Immature natural killer cell (primary cell): ENCODE data around the gene IPCEF1. TPM values are rescaled to one million over a fixed set of nuclear protein-coding genes. Genes with fewer than 3 reads are reported as not detected.
"Not testable (repeated sequence)": the region's sequence is repeated elsewhere in the genome, so short reads cannot be mapped to it uniquely, and the experiment has no call there.

Experiments used
- DNase-seq, 3 donors: peaks; one replicate each; pipeline ENCODE4 v3.0.0; 2022; ENCODE audit warnings: mixed read lengths in 1 of 3
- H3K27ac Mint-ChIP-seq, 6 donors: one replicate each; pipeline ENCODE4 v1.8.0; 2020; ENCODE audit warnings: mixed read lengths in 6 of 6, mild to moderate bottlenecking in 5 of 6, inconsistent platforms in 4 of 6, moderate library complexity in 3 of 6
- H3K27me3 Mint-ChIP-seq, 3 donors: one replicate each; pipeline ENCODE4 v1.8.0; 2020 to 2021; ENCODE audit warnings: low read depth in 3 of 3, mild to moderate bottlenecking in 3 of 3, mixed read lengths in 3 of 3, moderate library complexity in 3 of 3, inconsistent platforms in 1 of 3
- H3K36me3 Mint-ChIP-seq, 3 donors: one replicate each; pipeline ENCODE4 v1.8.0; 2020; ENCODE audit warnings: mixed read lengths in 3 of 3, inconsistent platforms in 2 of 3, mild to moderate bottlenecking in 2 of 3
- H3K4me1 Mint-ChIP-seq, 2 donors: one replicate each; pipeline ENCODE4 v1.8.0; 2020; ENCODE audit warnings: inconsistent platforms in 2 of 2, mild to moderate bottlenecking in 2 of 2, mixed read lengths in 2 of 2, moderate library complexity in 1 of 2
- H3K4me3 Mint-ChIP-seq, 5 donors: one replicate each; pipeline ENCODE4 v1.8.0; 2020; ENCODE audit warnings: mild to moderate bottlenecking in 5 of 5, mixed read lengths in 5 of 5, inconsistent platforms in 3 of 5, moderate library complexity in 3 of 5
- H3K9me3 Mint-ChIP-seq, 6 donors: one replicate each; pipeline ENCODE4 v1.8.0; 2020; ENCODE audit warnings: mild to moderate bottlenecking in 6 of 6, mixed read lengths in 6 of 6, inconsistent platforms in 4 of 6, moderate library complexity in 3 of 6
- polyA plus RNA-seq, 3 donors: library from polyadenylated mRNA; unstranded; fragments of 300-500 nt; fragmentation: Illumina TruSeq; gene quantifications; one replicate each; pipeline ENCODE4 v1.2.3, GENCODE V29; 2021

The IPCEF1 gene
- polyA plus RNA-seq, 3 donors from 2014 or later = 31.2 to 54.3 (median 35.2) TPM

DNA sequence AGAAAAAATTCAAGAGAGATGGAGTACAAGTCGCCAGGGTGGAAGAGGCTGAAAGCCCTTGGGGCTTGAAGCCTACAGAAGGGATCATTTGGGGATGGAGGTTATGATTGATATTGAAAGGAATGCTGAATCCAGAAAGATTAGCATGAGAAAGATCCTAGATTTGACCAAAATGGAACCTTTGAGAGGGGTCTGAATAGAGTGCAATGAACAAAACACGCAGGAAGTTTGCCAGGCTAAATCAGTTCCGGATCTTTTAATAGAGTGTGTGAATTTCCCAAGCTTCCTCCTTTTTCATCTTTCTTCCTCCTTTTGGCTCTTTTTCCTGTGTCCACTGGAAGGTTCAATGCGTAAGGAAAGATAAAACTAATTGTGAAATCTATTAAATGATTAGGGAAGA lies 15.3 kb downstream of the IPCEF1 start:
- Mint-ChIP-seq H3K4me1 (peaks cover 0 to 9% of the 10 kb centered on the region in 2 donors), H3K4me3 (no peak overlapping the region), H3K27ac (no peak overlapping the region), H3K9me3 (peaks cover 0 to 3% (median 0%) of the 10 kb centered on the region in 6 donors), H3K27me3 (peaks cover 3 to 5% (median 4%) of the 10 kb centered on the region in 3 donors), H3K36me3 (no peaks in the 10 kb centered on the region)
- DNase-seq = no peak

DNA sequence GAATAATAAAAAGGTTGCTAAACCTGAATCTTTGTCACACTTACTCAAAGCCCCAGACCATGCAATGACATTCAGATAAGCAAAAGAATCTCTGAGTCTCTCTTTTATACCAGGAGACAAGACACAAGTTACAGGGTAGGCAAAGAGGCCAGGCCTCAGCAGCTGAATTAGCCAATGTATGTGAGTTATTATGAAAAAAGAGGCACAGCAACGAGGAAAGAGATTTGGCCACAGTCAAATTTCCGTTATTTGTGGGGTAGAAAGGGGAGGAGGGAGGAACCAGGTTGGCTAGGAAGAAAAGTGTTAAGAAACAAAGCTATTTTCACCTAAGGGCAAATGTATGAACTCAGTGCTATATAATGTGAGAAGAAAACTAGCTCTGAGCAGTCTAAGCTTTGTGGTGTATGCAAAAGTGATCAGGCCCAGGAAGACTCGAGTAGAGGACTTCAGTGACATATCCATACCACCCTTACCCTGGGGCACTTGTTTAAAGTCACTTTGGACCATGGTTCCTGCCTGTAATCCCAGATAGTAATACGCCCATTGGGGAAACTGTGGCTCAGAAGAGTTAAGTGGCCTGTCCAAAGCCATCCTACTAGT lies 19.1 kb downstream of the IPCEF1 start:
- Mint-ChIP-seq H3K27me3 (peaks cover 0 to 3% (median 2%) of the 10 kb centered on the region in 3 donors), H3K4me1 (peaks cover 0 to 9% of the 10 kb centered on the region in 2 donors), H3K27ac (no peak overlapping the region), H3K36me3 (no peaks in the 10 kb centered on the region), H3K9me3 (peaks cover 0 to 3% (median 0%) of the 10 kb centered on the region in 6 donors), H3K4me3 (no peak overlapping the region)
- DNase-seq = no peak

DNA sequence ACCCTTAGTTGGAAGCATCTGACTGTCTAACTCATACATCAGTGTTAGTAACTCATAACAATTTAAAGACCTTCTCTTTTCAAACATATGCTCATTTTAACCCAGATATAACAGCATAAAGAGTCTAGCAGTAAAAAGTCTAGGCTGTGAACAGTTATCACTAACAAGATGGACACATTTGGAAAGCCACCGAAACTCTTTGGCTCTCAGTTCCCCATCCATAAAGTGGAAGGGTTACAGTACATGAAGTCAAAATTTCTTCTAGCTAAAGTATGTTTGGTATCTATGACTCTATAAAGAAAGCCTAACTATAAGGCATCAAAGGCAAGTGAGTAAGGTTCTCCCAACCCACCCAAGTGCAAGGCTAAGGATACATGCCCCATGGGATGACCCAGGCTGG lies 22.5 kb downstream of the IPCEF1 start:
- H3K27me3 Mint-ChIP-seq, H3K4me3 Mint-ChIP-seq, H3K9me3 Mint-ChIP-seq, DNase-seq, H3K27ac Mint-ChIP-seq, H3K36me3 Mint-ChIP-seq, H3K4me1 Mint-ChIP-seq: not testable (repeated sequence)

DNA sequence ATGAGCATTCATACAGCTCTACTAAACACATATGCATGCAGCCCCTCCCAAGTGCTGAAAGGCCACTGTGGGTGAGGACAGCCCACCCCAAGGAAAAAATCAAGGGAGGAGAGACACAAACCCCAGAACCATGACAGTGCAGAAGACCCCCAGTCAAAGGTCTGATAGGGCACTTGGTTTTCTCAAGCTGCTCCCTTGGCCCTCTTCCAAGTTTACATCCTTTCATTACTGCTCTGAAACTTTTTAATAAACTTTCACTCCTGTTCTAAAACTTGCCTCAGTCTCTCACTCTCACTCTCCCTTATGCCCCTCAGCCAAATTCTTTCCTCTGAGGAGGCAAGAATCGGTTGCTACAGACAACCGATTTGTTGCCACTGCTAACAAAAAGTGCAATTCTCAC lies 24.9 kb downstream of the IPCEF1 start:
- no peaks in the 10 kb centered on the region for H3K36me3 Mint-ChIP-seq
- H3K27me3 Mint-ChIP-seq = peaks cover 0 to 5% (median 1%) of the 10 kb centered on the region in 3 donors
- DNase-seq = no peak
- no peak overlapping the region for H3K4me3 Mint-ChIP-seq
- no peaks in the 10 kb centered on the region for H3K4me1 Mint-ChIP-seq
- peaks cover 0 to 3% (median 0%) of the 10 kb centered on the region in 6 donors for H3K9me3 Mint-ChIP-seq
- no peak overlapping the region for H3K27ac Mint-ChIP-seq

DNA sequence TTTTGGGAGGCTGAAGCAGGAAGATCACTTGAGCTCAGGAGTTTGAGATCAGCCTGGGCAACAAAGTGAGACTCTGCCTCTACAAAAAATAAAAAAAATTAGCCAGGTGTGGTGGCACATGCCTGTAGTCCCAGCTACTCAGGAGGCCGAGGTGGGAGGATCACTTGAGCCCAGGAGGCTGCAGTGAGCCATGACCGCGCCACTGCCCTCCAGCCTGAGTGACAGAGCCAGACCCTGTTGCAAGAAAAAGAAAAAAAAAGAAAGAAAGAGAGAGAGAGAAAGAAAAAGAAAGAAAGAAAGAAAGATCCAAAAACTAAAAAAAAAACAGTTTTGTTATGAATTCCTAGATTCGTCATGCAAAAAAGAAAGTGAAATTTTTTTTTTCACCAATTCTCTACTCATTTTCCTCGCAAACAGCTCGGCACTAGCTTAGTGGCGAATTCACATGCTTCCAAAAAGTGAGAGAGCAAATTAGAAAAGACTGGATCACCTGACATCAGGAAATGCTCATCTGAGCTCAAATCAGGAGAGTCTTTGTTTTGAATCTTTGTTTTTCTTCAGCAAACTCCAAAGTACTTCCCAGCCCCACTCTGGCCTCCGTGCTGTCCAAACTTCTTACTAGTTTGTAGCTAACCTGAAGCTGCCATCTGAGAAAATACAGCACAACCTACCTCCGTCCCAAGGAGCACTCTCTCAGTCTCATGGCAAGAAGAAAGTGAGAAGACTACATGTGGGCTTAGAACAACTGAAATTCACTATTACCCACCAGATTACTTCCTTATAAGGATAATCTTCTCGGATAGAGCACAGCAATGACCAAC lies 27.0 kb downstream of the IPCEF1 start:
- H3K27me3 Mint-ChIP-seq = peaks cover 0 to 5% (median 1%) of the 10 kb centered on the region in 3 donors
- H3K36me3 Mint-ChIP-seq = no peaks in the 10 kb centered on the region
- no peak overlapping the region for H3K4me3 Mint-ChIP-seq
- no peak overlapping the region for H3K27ac Mint-ChIP-seq
- DNase-seq = no peak
- H3K4me1 Mint-ChIP-seq = no peaks in the 10 kb centered on the region
- H3K9me3 Mint-ChIP-seq = no peaks in the 10 kb centered on the region

DNA sequence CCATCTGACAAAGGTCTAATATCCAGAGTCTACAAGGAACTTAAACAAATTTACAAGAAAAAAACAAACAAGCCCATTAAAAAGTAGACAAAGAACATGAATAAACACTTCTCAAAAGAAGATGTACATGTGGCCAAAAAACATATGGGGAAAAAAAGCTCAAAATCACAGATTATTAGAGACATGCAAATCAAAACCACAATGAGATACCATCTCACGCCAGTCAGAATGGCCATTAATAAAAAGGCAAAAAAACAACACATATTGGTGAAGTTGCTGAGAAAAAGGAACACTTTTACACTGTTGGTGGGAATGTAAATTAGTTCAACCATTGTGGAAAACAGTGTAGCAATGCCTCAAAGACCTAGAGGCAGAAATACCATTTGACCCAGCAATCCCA lies 29.3 kb downstream of the IPCEF1 start:
- not testable (repeated sequence) for DNase-seq, H3K27me3 Mint-ChIP-seq, H3K4me1 Mint-ChIP-seq, H3K9me3 Mint-ChIP-seq, H3K27ac Mint-ChIP-seq, H3K4me3 Mint-ChIP-seq, H3K36me3 Mint-ChIP-seq

DNA sequence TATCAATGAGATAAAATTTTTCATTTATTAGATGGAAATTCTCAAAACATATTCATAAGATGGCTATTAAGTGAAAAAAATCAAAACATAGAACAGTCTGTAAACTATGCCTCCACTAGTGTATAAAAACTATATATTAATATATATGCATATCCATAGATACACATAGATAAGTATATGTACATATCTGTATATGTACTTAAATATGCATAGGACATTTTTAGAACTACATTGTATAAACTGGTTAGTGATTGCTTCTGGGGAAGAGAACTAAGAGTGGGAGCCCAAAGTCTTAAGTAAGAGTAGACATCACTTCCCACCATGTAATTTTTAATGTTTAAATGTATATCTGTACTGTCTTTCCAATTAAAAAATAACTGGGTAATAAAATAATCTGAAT lies 31.5 kb downstream of the IPCEF1 start:
- DNase-seq = no peak
- no peaks in the 10 kb centered on the region for H3K4me1 Mint-ChIP-seq
- H3K27ac Mint-ChIP-seq = no peak overlapping the region
- peaks cover 0 to 2% (median 0%) of the 10 kb centered on the region in 3 donors for H3K27me3 Mint-ChIP-seq
- no peak overlapping the region for H3K4me3 Mint-ChIP-seq
- H3K36me3 Mint-ChIP-seq = no peaks in the 10 kb centered on the region
- no peaks in the 10 kb centered on the region for H3K9me3 Mint-ChIP-seq

DNA sequence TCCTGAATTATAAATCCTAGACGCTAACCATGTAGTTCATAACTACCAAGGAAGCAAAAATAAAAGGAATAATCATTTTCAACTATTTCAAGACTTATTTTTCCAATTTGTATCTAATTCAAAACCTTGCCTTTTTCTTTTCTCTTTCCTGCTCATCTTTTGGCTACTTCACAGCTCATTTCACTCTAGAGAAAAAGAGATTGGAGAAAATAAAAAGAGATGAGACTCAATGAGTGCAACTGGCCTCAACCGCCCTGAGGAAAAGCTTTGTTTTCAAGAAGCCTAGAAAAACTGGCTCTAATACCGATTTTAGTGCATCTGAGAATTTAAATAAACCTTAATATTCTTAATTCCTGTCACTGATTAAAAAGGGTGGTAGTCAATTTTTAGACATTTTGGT lies 36.4 kb downstream of the IPCEF1 start:
- H3K4me3 Mint-ChIP-seq = no peak overlapping the region
- no peak for DNase-seq
- H3K27me3 Mint-ChIP-seq = peaks cover 0 to 2% (median 0%) of the 10 kb centered on the region in 3 donors
- no peaks in the 10 kb centered on the region for H3K36me3 Mint-ChIP-seq
- no peaks in the 10 kb centered on the region for H3K4me1 Mint-ChIP-seq
- no peaks in the 10 kb centered on the region for H3K9me3 Mint-ChIP-seq
- H3K27ac Mint-ChIP-seq = no peak overlapping the region

DNA sequence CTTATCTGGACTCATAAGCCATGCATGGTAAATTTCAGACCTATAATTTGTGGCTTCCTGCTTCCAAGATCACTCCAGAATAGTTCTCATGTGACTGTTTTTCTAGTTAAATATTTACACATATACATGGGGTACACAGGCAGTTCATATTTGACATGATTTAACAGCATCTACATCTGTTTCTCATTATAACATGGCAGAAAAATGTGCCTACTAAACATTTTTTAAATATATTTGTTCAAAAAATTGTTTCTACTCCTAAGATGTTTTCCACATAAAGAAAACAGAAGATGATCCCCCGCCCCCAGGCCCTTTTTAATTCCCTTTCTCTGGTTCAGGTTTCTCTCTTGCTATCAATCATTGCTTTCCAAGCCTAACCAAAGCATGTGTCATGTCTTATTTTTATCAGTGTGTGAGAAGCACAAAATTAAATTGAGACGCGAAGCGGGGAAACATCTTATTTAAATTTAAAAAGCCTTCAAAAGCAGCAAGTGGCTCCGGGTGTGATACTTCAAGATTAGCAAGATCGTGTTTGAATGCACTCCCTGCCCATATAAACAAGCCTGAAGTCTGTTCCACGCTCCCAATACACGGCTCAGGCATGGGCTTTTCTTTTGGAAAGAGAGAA lies 37.3 kb downstream of the IPCEF1 start:
- Mint-ChIP-seq H3K36me3 (no peaks in the 10 kb centered on the region), H3K27me3 (peaks cover 0 to 2% (median 0%) of the 10 kb centered on the region in 3 donors), H3K9me3 (no peaks in the 10 kb centered on the region), H3K4me1 (no peaks in the 10 kb centered on the region), H3K27ac (no peak overlapping the region), H3K4me3 (no peak overlapping the region)
- no peak for DNase-seq

DNA sequence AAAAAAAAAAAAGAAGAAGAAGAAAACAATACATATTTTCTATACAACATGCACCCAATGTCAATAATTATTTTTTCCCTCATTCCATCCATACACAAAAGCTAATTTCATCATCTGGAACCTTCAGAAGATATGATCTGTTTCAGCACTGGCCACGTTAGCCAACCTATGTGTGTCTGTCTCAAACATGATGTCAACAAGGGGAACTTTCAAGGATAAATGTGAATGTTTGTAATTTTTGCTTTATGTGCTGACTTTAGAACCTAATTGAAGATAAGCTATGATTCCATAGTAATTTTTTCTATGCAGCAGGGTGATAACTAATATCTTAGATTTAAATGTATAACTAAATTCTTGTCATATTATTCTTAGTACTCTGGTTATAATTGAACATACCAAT lies 37.9 kb downstream of the IPCEF1 start:
- no peaks in the 10 kb centered on the region for H3K36me3 Mint-ChIP-seq
- H3K27me3 Mint-ChIP-seq = peaks cover 0 to 2% (median 0%) of the 10 kb centered on the region in 3 donors
- H3K27ac Mint-ChIP-seq = no peak overlapping the region
- H3K9me3 Mint-ChIP-seq = no peaks in the 10 kb centered on the region
- no peak overlapping the region for H3K4me3 Mint-ChIP-seq
- no peaks in the 10 kb centered on the region for H3K4me1 Mint-ChIP-seq
- DNase-seq = no peak

DNA sequence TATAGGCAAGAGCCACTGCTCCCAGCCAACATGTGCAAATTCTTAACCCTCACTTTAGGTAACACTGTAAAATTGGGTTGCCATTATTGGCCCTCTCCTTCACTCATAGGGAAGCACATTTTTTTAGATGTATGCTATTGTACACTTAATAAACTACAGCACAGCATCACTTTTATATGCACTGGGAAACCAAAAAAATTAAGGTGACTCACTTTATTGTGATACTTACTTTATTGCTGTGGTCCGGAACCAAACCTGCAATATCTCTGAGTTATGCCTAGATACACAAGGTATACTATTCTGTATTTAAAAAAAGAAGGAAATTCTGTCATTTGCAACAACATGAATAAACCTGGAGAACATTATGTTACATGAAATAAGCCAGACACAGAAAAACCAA lies 40.5 kb downstream of the IPCEF1 start:
- Mint-ChIP-seq H3K27ac (no peak overlapping the region), H3K4me3 (no peak overlapping the region), H3K36me3 (no peaks in the 10 kb centered on the region), H3K9me3 (peaks cover 0 to 2% (median 0%) of the 10 kb centered on the region in 6 donors), H3K4me1 (no peaks in the 10 kb centered on the region), H3K27me3 (peaks cover 0 to 4% (median 0%) of the 10 kb centered on the region in 3 donors)
- no peak for DNase-seq

DNA sequence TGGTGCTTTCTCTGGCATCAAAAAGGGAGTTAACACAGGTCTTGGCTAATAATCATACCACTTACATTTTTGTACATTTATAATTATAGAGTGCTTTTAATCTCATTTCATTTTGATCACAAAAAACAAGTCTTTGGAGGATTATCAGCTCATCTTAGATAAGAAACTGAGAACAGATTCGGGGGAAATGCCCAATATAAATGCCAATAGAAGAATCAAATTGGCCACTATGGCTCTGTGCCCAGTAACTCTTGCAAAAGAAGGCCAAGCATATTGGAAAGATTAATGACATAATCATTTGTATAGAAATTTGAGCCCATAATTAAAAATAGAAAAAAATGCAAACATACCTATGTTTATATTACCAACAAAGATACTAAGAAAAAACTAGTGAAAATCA lies 42.5 kb downstream of the IPCEF1 start:
- no peak overlapping the region for H3K27ac Mint-ChIP-seq
- H3K27me3 Mint-ChIP-seq = peaks cover 0 to 5% (median 4%) of the 10 kb centered on the region in 3 donors
- DNase-seq = no peak
- no peaks in the 10 kb centered on the region for H3K36me3 Mint-ChIP-seq
- no peak overlapping the region for H3K4me3 Mint-ChIP-seq
- peaks cover 0 to 6% (median 3%) of the 10 kb centered on the region in 6 donors for H3K9me3 Mint-ChIP-seq
- no peaks in the 10 kb centered on the region for H3K4me1 Mint-ChIP-seq

DNA sequence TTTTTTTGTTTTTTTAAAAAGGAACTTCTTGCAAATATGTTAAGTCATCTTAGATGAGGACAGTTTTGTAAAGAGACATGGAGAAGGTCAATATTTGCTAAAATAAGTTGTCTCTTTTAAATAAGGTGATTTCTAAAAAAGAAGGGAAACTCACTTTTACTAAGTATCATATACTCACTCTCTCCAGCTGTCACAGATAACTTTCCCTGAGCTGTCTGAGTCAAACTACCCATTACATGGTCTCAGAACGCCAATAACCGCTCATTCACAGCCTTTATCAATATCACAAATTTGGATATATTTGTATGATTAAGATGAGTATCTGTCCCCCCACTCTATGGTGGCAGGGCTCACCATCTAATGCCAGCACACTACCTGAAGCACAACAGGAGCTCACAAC lies 47.6 kb downstream of the IPCEF1 start:
- H3K9me3 Mint-ChIP-seq = peaks cover 0 to 6% (median 3%) of the 10 kb centered on the region in 6 donors
- H3K4me3 Mint-ChIP-seq = no peak overlapping the region
- peaks cover 0 to 7% (median 5%) of the 10 kb centered on the region in 3 donors for H3K27me3 Mint-ChIP-seq
- no peaks in the 10 kb centered on the region for H3K4me1 Mint-ChIP-seq
- no peaks in the 10 kb centered on the region for H3K36me3 Mint-ChIP-seq
- no peak for DNase-seq
- H3K27ac Mint-ChIP-seq = no peak overlapping the region

DNA sequence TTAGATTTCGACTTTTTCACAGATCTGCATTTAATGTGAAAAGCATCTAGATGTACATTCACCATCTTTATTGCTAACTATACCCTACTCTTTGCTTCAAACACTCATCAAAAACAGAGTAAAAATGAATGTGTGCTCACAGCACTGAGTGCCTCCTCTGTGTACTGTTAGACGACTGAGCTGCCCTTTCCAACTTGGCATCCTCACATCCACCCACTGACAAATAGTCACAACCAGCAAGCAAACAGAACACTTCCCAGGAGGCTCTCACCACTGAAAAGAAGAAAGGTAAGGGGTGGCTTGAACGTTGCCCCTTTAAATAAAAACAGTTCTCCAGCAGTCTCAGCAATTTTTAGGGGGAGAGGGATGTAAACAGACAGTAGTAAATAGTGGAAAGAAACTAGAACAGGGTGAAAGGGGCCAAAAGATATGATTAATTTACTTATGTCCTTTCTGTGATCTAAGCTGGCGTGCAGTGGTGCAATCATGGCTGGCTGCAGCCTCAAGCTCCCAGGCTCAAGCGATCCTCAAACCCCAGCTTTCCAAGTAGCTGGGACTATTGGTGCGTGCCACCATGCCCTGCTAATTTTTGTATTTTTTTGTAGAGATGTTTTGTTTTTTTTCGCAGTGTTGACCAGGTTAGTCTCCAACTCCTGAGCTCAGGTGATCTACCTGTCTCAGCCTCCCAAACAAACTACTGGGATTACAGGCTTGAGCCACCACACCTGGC lies 48.7 kb downstream of the IPCEF1 start:
- Mint-ChIP-seq H3K9me3 (peaks cover 0 to 6% (median 3%) of the 10 kb centered on the region in 6 donors), H3K27me3 (peaks cover 0 to 7% (median 5%) of the 10 kb centered on the region in 3 donors), H3K36me3 (no peaks in the 10 kb centered on the region), H3K4me3 (no peak overlapping the region), H3K27ac (no peak overlapping the region), H3K4me1 (peaks cover under 1 to 2% of the 10 kb centered on the region in 2 donors)
- DNase-seq = no peak
